ENCODE data around the gene POLR2A.
A peak's percentile ranks its signal among the peaks of the same experiment; 100 is the strongest.

Gene POLR2A
- 368 to 913 (median 548) reads per million in 4 donors for total RNA-seq

GRCh38 chr17:7484067-7484918, at the start of gene POLR2A:
TSS of gene POLR2A (plus strand) at chr17:7484366.
- peak; percentile 92 to 98 (median 96) for DNase-seq

GRCh38 chr17:7435676-7436555, 48.2 kb upstream of the POLR2A start:
- DNase-seq, result peak in 4 of 5 donors; percentile 41 to 74 (median 48)

GRCh38 chr17:7436556-7437368, 47.4 kb upstream of the POLR2A start:
- peak; percentile 58 to 87 (median 71) for DNase-seq

GRCh38 chr17:7437369-7437863, 46.8 kb upstream of the POLR2A start:
- DNase-seq, result no peak

GRCh38 chr17:7437950-7438614, 46.1 kb upstream of the POLR2A start:
- DNase-seq, result peak in 3 of 5 donors; percentile 39 to 50 (median 43)

- no peak for DNase-seq
Measured at GRCh38 chr17:7438656-7439460, 45.3 kb upstream of the POLR2A start.

GRCh38 chr17:7439462-7440112, 44.6 kb upstream of the POLR2A start, which contains the start of gene FGF11:
TSS of gene FGF11 (plus strand) at chr17:7439512. CDS start at chr17:7439621, 109 bp downstream.
- no peak for DNase-seq

- DNase-seq, result no peak
Measured at GRCh38 chr17:7440113-7440833, 43.9 kb upstream of the POLR2A start.

- DNase-seq, result no peak
Measured at GRCh38 chr17:7440834-7441195, 43.4 kb upstream of the POLR2A start.

GRCh38 chr17:7441266-7441665, 42.9 kb upstream of the POLR2A start:
- DNase-seq, result no peak

GRCh38 chr17:7442142-7442541, 42.0 kb upstream of the POLR2A start:
- no peak for DNase-seq

- no peak for DNase-seq
Measured at GRCh38 chr17:7443499-7444485, 40.4 kb upstream of the POLR2A start.

- DNase-seq, result no peak
Measured at GRCh38 chr17:7444682-7445618, 39.2 kb upstream of the POLR2A start, which contains the start of gene CHRNB1. TSS of gene CHRNB1 (plus strand) at chr17:7445061. CDS start at chr17:7445128, 67 bp downstream.

GRCh38 chr17:7445619-7445968, 38.6 kb upstream of the POLR2A start:
- peak in 1 of 5 donors; percentile 37 for DNase-seq

- no peak for DNase-seq
Measured at GRCh38 chr17:7448461-7448860, 35.7 kb upstream of the POLR2A start.

- no peak for DNase-seq
Measured at GRCh38 chr17:7459961-7460545, 24.1 kb upstream of the POLR2A start.

All from T-helper 1 cell (primary cell).